Kidney (tissue), 14 donors: ENCODE measurements around the gene PHLDB2. TPM values are rescaled to one million over a fixed set of nuclear protein-coding genes. Genes with fewer than 3 reads are reported as not detected.

ENCODE experiments used
- DNase-seq, 5 donors: peaks; one replicate each; pipeline ENCODE4 v3.0.0-alpha.2; 2013 to 2020
- FAIRE-seq: peaks from 2 replicates; lab custom pipeline; 2012; peaks lifted over from hg19 to GRCh38; lab: Jason Lieb, UNC
- H3K27ac ChIP-seq, 2 donors: one replicate each; pipeline ENCODE4 v1.7.0; 2013; ENCODE audit warnings: low read depth in 2 of 2, low read length in 2 of 2, inconsistent platforms in 1 of 2
- H3K27me3 ChIP-seq: one replicate; pipeline ENCODE4 v1.7.1; 2013; ENCODE audit warnings: low read length, inconsistent platforms; ENCODE audit not compliant: control insufficient read depth, insufficient read depth
- H3K36me3 ChIP-seq, 3 donors: one replicate each; pipeline versions ENCODE4 v1.7.0 to v1.7.1; 2013; ENCODE audit warnings: low read length in 3 of 3, control low read depth in 1 of 3, inconsistent platforms in 1 of 3; ENCODE audit not compliant: insufficient read depth in 3 of 3, control insufficient read depth in 2 of 3
- H3K4me1 ChIP-seq, 3 donors: one replicate each; pipeline versions ENCODE4 v1.7.0 to v1.7.1; 2013; ENCODE audit warnings: low read length in 3 of 3, inconsistent platforms in 1 of 3, low read depth in 1 of 3; ENCODE audit not compliant: control insufficient read depth in 2 of 3, insufficient read depth in 2 of 3
- H3K4me3 ChIP-seq, 3 donors: one replicate each; pipeline versions ENCODE4 v1.7.0 to v1.8.1; 2013; ENCODE audit warnings: low read length in 3 of 3, control low read depth in 1 of 3, inconsistent platforms in 1 of 3
- H3K9ac ChIP-seq, 3 donors: one replicate each; pipeline versions ENCODE4 v1.7.0 to v1.7.1; 2013; ENCODE audit warnings: low read length in 3 of 3, control low read depth in 1 of 3, inconsistent platforms in 1 of 3
- H3K9me3 ChIP-seq, 3 donors: one replicate each; pipeline versions ENCODE4 v1.7.0 to v1.7.1; 2013; ENCODE audit warnings: low read length in 3 of 3, control low read depth in 1 of 3, inconsistent platforms in 1 of 3; ENCODE audit not compliant: control insufficient read depth in 2 of 3, insufficient read depth in 1 of 3
- CTCF ChIP-seq: IDR thresholded peaks from 3 replicates; pipeline ENCODE4 v1.5.1; 2012; ENCODE audit warnings: mild to moderate bottlenecking, moderate library complexity, borderline replicate concordance; ENCODE audit not compliant: insufficient read depth; ENCODE audit errors: extremely low read depth
- intact Hi-C: fragments of 100-400 bp; cut with DNase I; formaldehyde crosslinking; loops from one replicate; pipeline ENCODE4 v1.11.1; 2022
- polyA plus RNA-seq: library from polyadenylated mRNA; stranded (reverse); fragments of 350-450 nt; fragmentation: Illumina TruSeq; extraction: RNeasy Lipid Tissue Mini Kit (QIAGEN cat#74804); gene quantifications from one replicate; pipeline ENCODE4 v1.2.3, GENCODE V29; 2014; ENCODE audit warnings: low read depth, low replicate concordance; ENCODE audit not compliant: insufficient read depth
- total RNA-seq: library from RNA; stranded (reverse); fragmentation: NEBNext Ultra II Directional; extraction: Animal tissue kit (Norgen Biotek cat#: 25700); gene quantifications from one replicate; pipeline ENCODE4 v1.2.1, GENCODE V29; 2021
- donor health status: control.
- donor health status: control.
- donor health status: control.
- donor health status: control.
- donor health status: control.
- donor health status: DM: yes; HTN: yes; CAD: no.
- donor health status: Normal renal cell carcinoma (clear cell type).

The PHLDB2 gene
- total and polyA plus RNA-seq, 2 donors from 2014 or later = 28.0 to 85.6 TPM

- H3K9ac ChIP-seq = no peak overlapping the region
- TF ChIP-seq CTCF = no peak
- no peaks in the 10 kb centered on the region for H3K27me3 ChIP-seq
- no peak overlapping the region for H3K4me3 ChIP-seq
- intact Hi-C loops = no loop called here
- H3K27ac ChIP-seq = no peak overlapping the region
- no peak for FAIRE-seq
- H3K9me3 ChIP-seq = no peaks in the 10 kb centered on the region
- peaks cover 0 to 33% (median 19%) of the 10 kb centered on the region in 3 donors for H3K36me3 ChIP-seq
- H3K4me1 ChIP-seq = no peaks in the 10 kb centered on the region
- DNase-seq = no peak
These were observed 92.0 kb downstream of the PHLDB2 start for GRCh38 chr3:111951032-111951431.

- no peak for FAIRE-seq
- Histone ChIP-seq H3K4me3 (no peak overlapping the region), H3K27ac (no peak overlapping the region), H3K9ac (no peak overlapping the region), H3K36me3 (peaks cover 0 to 36% (median 19%) of the 10 kb centered on the region in 3 donors), H3K9me3 (no peaks in the 10 kb centered on the region), H3K27me3 (no peaks in the 10 kb centered on the region), H3K4me1 (no peaks in the 10 kb centered on the region)
- no peak for DNase-seq
- intact Hi-C loops = no loop called here
- no peak for TF ChIP-seq CTCF
These were observed 93.0 kb downstream of the PHLDB2 start for GRCh38 chr3:111952086-111952485.

- FAIRE-seq (no peak), DNase-seq (no peak)
- no peak for TF ChIP-seq CTCF
- H3K27me3 ChIP-seq = no peaks in the 10 kb centered on the region
- H3K36me3 ChIP-seq = peaks cover 0 to 34% (median 23%) of the 10 kb centered on the region in 3 donors
- H3K4me3 ChIP-seq = no peak overlapping the region
- no peaks in the 10 kb centered on the region for H3K9me3 ChIP-seq
- no peak overlapping the region for H3K27ac ChIP-seq
- H3K9ac ChIP-seq = no peak overlapping the region
- H3K4me1 ChIP-seq = no peaks in the 10 kb centered on the region
- intact Hi-C loops = no loop called here
These were observed 93.9 kb downstream of the PHLDB2 start for GRCh38 chr3:111952866-111953450.
